A549 (cell line): ENCODE data around the gene MMP25. TPM values are rescaled to one million over a fixed set of nuclear protein-coding genes. Genes with fewer than 3 reads are reported as not detected.

Experiments used
- ATAC-seq, 2 experiments: fragments of 200-7000 bp in 1 of 2; fragments of >200 bp in 1 of 2; cut with Nextera tagmentation in 1 of 2; cut with Tn5 transposase in 1 of 2; 3 replicates each; pipeline versions ENCODE4 v1.8.0 to v1.9.1; 2018 to 2020; ENCODE audit warnings: mild to moderate bottlenecking in 1 of 2, moderate library complexity in 1 of 2
- CTCF ChIA-PET: fragments of 300-600 bp; sonication (Branson Sonifier 250); formaldehyde crosslinking; extraction: SDS; loops from one replicate; lab custom pipeline; 2021; ENCODE audit warnings: antibody characterized with exemption, inconsistent platforms; lab: Yijun Ruan, JAX
- POLR2A ChIA-PET: fragments of 350-600 bp; formaldehyde crosslinking; extraction: SDS; loops from one replicate; lab custom pipeline; 2021; ENCODE audit warnings: antibody characterized with exemption, inconsistent platforms; lab: Yijun Ruan, JAX
- DNase-seq, 2 experiments: peaks; one replicate each; pipeline versions ENCODE4 v3.0.0 to v3.0.0-alpha.2; 2011 to 2016; ENCODE audit warnings: low read depth in 1 of 2, low spot score in 1 of 2
- FAIRE-seq: peaks from 2 replicates; lab custom pipeline; 2011; peaks lifted over from hg19 to GRCh38; lab: Jason Lieb, UNC
- H3K27ac ChIP-seq, 2 experiments: fragments of >200 bp; sonication (Bioruptor Twin); formaldehyde crosslinking; 3 replicates each; pipeline ENCODE4 v1.5.1; 2016 to 2017
- H3K4me1 ChIP-seq: fragments of >200 bp; sonication (Bioruptor Twin); formaldehyde crosslinking; 3 replicates; pipeline ENCODE4 v1.6.1; 2016
- H3K4me2 ChIP-seq: fragments of >200 bp; sonication (Bioruptor Twin); formaldehyde crosslinking; 3 replicates; pipeline ENCODE4 v1.6.1; 2016
- H3K4me3 ChIP-seq: fragments of >200 bp; sonication (Bioruptor Twin); formaldehyde crosslinking; 3 replicates; pipeline ENCODE4 v1.5.1; 2016
- H3K9me3 ChIP-seq: fragments of >200 bp; sonication (Bioruptor Twin); formaldehyde crosslinking; 3 replicates; pipeline ENCODE4 v1.6.1; 2016
- ATOH8 ChIP-seq: fragments of 250-450 bp; sonication (Bioruptor Pico); IDR thresholded peaks from 2 replicates; pipeline ENCODE4 v1.5.0; 2020; ENCODE audit warnings: low read depth, mild to moderate bottlenecking, moderate library complexity
- BHLHE40 ChIP-seq: IDR thresholded peaks from 2 replicates; pipeline ENCODE4 v1.6.1; 2012; ENCODE audit warnings: low read depth, low read length, inconsistent platforms
- CBX8 ChIP-seq: fragments of 200-600 bp; sonication (generic); IDR thresholded peaks from 2 replicates; pipeline ENCODE4 v1.6.1; 2016
- CEBPB ChIP-seq, 2 experiments: fragments of >200 bp in 1 of 2; sonication (Bioruptor Twin) in 1 of 2; formaldehyde crosslinking in 1 of 2; IDR thresholded peaks; 2 replicates each; pipeline ENCODE4 v1.6.1; 2012 to 2016
- FOXS1 ChIP-seq: fragments of 250-450 bp; sonication (Bioruptor Pico); IDR thresholded peaks from 2 replicates; pipeline ENCODE4 v1.5.0; 2020; ENCODE audit warnings: mild to moderate bottlenecking, moderate library complexity
- HDAC2 ChIP-seq: fragments of 200-600 bp; sonication (generic); IDR thresholded peaks from 2 replicates; pipeline ENCODE4 v1.6.1; 2016
- HEYL ChIP-seq: fragments of 250-450 bp; sonication (Bioruptor Pico); IDR thresholded peaks from 2 replicates; pipeline ENCODE4 v1.8.0; 2021; ENCODE audit warnings: mild to moderate bottlenecking, moderate library complexity
- HOXA7 ChIP-seq: fragments of 250-450 bp; sonication (Bioruptor Pico); IDR thresholded peaks from 2 replicates; pipeline ENCODE4 v1.5.0; 2020; ENCODE audit warnings: mild to moderate bottlenecking, moderate library complexity
- HOXB5 ChIP-seq: fragments of 250-450 bp; sonication (Bioruptor Pico); IDR thresholded peaks from 2 replicates; pipeline ENCODE4 v1.5.0; 2020; ENCODE audit warnings: mild to moderate bottlenecking, moderate library complexity
- JUN ChIP-seq, 2 experiments: fragments of >200 bp; sonication (Bioruptor Twin); formaldehyde crosslinking; IDR thresholded peaks; 2 replicates in 1 of 2; 3 replicates in 1 of 2; pipeline ENCODE4 v1.6.1; 2016 to 2017
- KDM1A ChIP-seq: fragments of 200-600 bp; sonication (generic); IDR thresholded peaks from 2 replicates; pipeline ENCODE4 v1.6.1; 2016; ENCODE audit warnings: low read depth, mild to moderate bottlenecking
- KDM5A ChIP-seq: fragments of 200-600 bp; sonication (generic); IDR thresholded peaks from 2 replicates; pipeline ENCODE4 v1.6.1; 2016; ENCODE audit warnings: antibody characterized with exemption, mild to moderate bottlenecking
- MYC ChIP-seq: IDR thresholded peaks from 2 replicates; pipeline ENCODE4 v1.6.1; 2012; ENCODE audit warnings: mild to moderate bottlenecking, inconsistent platforms, low read length, improper control_type of control experiment, borderline replicate concordance
- PHF8 ChIP-seq: fragments of 200-600 bp; sonication (generic); IDR thresholded peaks from 2 replicates; pipeline ENCODE4 v1.6.1; 2016; ENCODE audit warnings: low read depth, mild to moderate bottlenecking, antibody characterized with exemption, moderate library complexity, borderline replicate concordance
- POLR2AphosphoS2 ChIP-seq: conservative IDR thresholded peaks from 2 replicates; pipeline ENCODE4 v1.6.1; 2012; ENCODE audit warnings: low read length, improper control_type of control experiment, inconsistent platforms
- RCOR1 ChIP-seq: fragments of 150-350 bp; IDR thresholded peaks from 2 replicates; pipeline ENCODE4 v1.6.1; 2014; ENCODE audit warnings: antibody characterized with exemption, low read length, low read depth
- TFCP2L1 ChIP-seq: fragments of 250-450 bp; sonication (Bioruptor Pico); IDR thresholded peaks from 2 replicates; pipeline ENCODE4 v1.5.0; 2021; ENCODE audit warnings: mild to moderate bottlenecking
- USF2 ChIP-seq: fragments of 450-650 bp; IDR thresholded peaks from 2 replicates; pipeline ENCODE4 v1.6.1; 2014; ENCODE audit warnings: antibody characterized with exemption
- ZC3H11A ChIP-seq: fragments of 450-650 bp; IDR thresholded peaks from 2 replicates; pipeline ENCODE4 v1.6.1; 2014; ENCODE audit warnings: antibody characterized with exemption, mild to moderate bottlenecking
- ZFP36 ChIP-seq: fragments of 450-650 bp; IDR thresholded peaks from 2 replicates; pipeline ENCODE4 v1.6.1; 2014; ENCODE audit warnings: borderline replicate concordance; ENCODE audit not compliant: partially characterized antibody
- WGBS: methylation state at CpG from one replicate; pipeline ENCODE4 v1.1.6; 2017; ENCODE audit errors: missing lambda C conversion rate; 5-methylcytosine and 5-hydroxymethylcytosine counted together
- polyA plus RNA-seq, 4 experiments: library from polyadenylated mRNA; depleted of rRNA in 3 of 4; stranded (reverse); fragments of >200 nt; fragmentation: RNase III in 1 of 4; extraction: RNeasy Plus Mini Kit Qiagen cat#74134 plus additional on column Dnase treatment in 1 of 4; gene quantifications; 2 replicates in 3 of 4; 3 replicates in 1 of 4; pipeline ENCODE4 v1.2.3, GENCODE V29; 2011 to 2017
- TF ChIP-seq, protein P1 (sequence below): fragments of >200 bp; sonication (Bioruptor Twin); formaldehyde crosslinking; IDR thresholded peaks from 3 replicates; pipeline ENCODE4 v1.6.1; 2016

Gene MMP25
- polyA plus RNA-seq, 2 of the 4 experiments (the other 2 are of a cell fraction), result 0.04 to 0.31 TPM

GRCh38 chr16:3009568-3010390, 36.6 kb upstream of the MMP25 start (continued):
- TF ChIP-seq, protein P1, sequence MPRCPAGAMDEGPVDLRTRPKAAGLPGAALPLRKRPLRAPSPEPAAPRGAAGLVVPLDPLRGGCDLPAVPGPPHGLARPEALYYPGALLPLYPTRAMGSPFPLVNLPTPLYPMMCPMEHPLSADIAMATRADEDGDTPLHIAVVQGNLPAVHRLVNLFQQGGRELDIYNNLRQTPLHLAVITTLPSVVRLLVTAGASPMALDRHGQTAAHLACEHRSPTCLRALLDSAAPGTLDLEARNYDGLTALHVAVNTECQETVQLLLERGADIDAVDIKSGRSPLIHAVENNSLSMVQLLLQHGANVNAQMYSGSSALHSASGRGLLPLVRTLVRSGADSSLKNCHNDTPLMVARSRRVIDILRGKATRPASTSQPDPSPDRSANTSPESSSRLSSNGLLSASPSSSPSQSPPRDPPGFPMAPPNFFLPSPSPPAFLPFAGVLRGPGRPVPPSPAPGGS, result no peak

DNA sequence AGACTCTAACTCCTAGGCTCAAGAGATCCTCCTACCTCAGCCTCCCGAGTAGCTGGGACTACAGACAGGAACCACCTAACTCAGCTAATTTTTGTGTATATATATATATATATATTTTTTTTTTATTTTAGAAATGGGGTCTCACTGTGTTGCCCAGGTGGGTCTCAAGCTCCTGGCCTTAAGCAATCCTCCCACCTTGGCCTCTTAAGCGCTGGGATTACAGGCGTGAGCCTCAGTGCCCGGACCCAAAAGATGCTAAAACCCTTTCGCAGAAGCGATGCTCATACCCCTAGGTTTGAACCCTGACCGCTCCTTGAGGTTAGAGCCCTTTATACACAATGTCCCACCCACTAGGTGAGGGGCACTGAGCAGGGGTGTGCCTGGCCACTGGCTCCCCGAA, 35.9 kb upstream of the MMP25 start:
- H3K4me2 ChIP-seq, result no peak overlapping the region

GRCh38 chr16:3012246-3012645, 34.1 kb upstream of the MMP25 start:
- FAIRE-seq (no peak), ATAC-seq (no peak)
- no peak overlapping the region for H3K4me3 ChIP-seq

More for the DNA sequence above, 35.9 kb upstream of the MMP25 start:
- peaks cover 20% of the 10 kb centered on the region for H3K4me1 ChIP-seq
- POLR2A ChIA-PET, result interaction anchor here (3.7 kb wide), 1 partner anchor 11 kb away, joined by 31 read pairs; the partner anchor contains the start of gene TNFRSF12A
- no peak for ATAC-seq
- DNase-seq, result no peak
- H3K27ac ChIP-seq, result no peak overlapping the region
- 93% methylated on average over 7 of the region's 8 CpGs for WGBS
- no peaks in the 10 kb centered on the region for H3K9me3 ChIP-seq
- CTCF ChIA-PET, result interaction anchor here (0.9 to 14.8 kb wide), 4 partner anchors 10 to 40 kb away, joined by 3 to 214 read pairs (median 58); partner anchors contain the start of genes CLDN6, HCFC1R1, THOC6 and TNFRSF12A
- FAIRE-seq, result no peak
- no peak overlapping the region for H3K4me3 ChIP-seq
- TF ChIP-seq BHLHE40 (no peak), MYC (no peak), PHF8 (no peak), TFCP2L1 (CRISPR knock-in tag) (no peak), CEBPB (IDR thresholded peaks at IDR 0.05) (no peak), USF2 (no peak), ZFP36 (no peak), KDM5A (no peak), HEYL (no peak), KDM1A (no peak), FOXS1 (CRISPR knock-in tag) (no peak), CBX8 (no peak), ZC3H11A (no peak), HOXA7 (CRISPR knock-in tag) (no peak), HDAC2 (no peak)
- TF ChIP-seq, all 56 proteins: peak for 0

More at GRCh38 chr16:3012246-3012645, 34.1 kb upstream of the MMP25 start:
- Histone ChIP-seq H3K9me3 (no peaks in the 10 kb centered on the region), H3K4me1 (peaks cover 15% of the 10 kb centered on the region), H3K27ac (no peak overlapping the region; a peak in 1 of 6 replicates), H3K4me2 (no peak overlapping the region)
- TF ChIP-seq HOXB5 (CRISPR knock-in tag) (no peak), RCOR1 (no peak), JUN (IDR thresholded peaks at IDR 0.05) (no peak), ATOH8 (CRISPR knock-in tag) (no peak), POLR2AphosphoS2 (no peak), KDM5A (no peak), MYC (no peak)
- POLR2A ChIA-PET, result interaction anchor here (3.7 kb wide), 1 partner anchor 9 kb away, joined by 31 read pairs; the partner anchor contains the start of gene TNFRSF12A
- 88% methylated on average over 17 of the region's 19 CpGs for WGBS
- no peak for DNase-seq
- CTCF ChIA-PET, result interaction anchor here (0.9 to 14.8 kb wide), 3 partner anchors 8 to 17 kb away, joined by 4 to 214 read pairs (median 112); partner anchors contain the start of genes CLDN6, HCFC1R1, THOC6 and TNFRSF12A
